DMS153 treated with DMSO at 0.1 percent for 48 hours (cell line): ENCODE data around the gene SGSH.

Experiments
- DNase-seq: peaks from one replicate; lab custom pipeline; 2025; ENCODE audit not compliant: unreplicated experiment; lab: John Stamatoyannopoulos, UW

SGSH gene

DNA sequence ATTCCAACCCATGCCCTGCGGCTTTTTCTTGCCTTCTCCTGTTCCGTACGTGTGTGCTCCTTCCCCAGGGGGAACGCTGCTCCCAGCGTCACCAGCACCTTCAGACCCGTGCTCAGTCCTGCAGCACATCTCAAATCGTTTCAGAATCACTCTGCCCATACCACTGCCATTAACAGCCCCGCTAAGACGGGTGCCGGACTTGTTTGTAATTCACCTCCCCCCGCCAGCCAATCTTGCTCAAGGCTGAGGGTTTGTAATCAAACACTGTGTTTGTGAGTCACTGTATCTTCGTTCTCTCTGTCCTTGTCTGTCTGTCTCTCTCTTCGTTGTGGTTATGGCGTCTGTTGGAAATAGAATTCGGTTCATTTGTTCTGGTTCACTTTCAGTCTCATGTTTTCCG is 33.0 kb downstream of the SGSH start:
- DNase-seq, result no peak

DNA sequence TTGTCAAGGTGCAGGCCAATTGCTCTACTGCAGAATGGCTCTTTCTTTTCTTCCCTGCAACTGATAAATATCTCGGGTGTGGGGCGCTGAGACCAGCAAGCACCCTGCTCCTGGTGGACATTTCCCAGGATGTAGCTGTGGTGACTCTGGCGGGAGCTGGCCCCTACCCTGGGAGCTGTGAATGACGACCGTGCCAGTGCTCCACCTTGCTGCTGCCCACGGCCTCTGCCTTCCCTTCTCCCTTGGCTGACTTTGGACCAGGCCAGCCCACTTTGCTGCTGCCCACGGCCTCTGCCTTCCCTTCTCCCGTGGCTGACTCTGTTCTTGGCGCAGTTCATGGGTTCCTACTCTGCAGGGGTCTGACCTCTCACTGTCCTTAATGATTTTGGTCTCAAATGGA is 34.2 kb downstream of the SGSH start:
- no peak for DNase-seq

DNA sequence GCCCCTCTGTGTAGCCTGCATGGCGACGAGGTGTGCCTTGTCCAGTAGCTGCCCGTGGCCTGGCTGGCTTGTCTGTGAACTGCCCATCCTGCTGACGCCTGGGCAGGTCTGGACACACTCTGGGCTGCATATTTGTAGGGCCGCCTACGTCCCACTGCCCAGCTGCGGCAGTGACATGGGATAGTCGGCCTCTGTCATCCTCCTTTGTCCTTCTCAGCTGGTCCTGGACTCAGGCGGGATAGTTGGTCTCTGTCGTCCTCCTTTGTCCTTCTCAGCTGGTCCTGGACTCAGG is 35.8 kb downstream of the SGSH start:
- no peak for DNase-seq

DNA sequence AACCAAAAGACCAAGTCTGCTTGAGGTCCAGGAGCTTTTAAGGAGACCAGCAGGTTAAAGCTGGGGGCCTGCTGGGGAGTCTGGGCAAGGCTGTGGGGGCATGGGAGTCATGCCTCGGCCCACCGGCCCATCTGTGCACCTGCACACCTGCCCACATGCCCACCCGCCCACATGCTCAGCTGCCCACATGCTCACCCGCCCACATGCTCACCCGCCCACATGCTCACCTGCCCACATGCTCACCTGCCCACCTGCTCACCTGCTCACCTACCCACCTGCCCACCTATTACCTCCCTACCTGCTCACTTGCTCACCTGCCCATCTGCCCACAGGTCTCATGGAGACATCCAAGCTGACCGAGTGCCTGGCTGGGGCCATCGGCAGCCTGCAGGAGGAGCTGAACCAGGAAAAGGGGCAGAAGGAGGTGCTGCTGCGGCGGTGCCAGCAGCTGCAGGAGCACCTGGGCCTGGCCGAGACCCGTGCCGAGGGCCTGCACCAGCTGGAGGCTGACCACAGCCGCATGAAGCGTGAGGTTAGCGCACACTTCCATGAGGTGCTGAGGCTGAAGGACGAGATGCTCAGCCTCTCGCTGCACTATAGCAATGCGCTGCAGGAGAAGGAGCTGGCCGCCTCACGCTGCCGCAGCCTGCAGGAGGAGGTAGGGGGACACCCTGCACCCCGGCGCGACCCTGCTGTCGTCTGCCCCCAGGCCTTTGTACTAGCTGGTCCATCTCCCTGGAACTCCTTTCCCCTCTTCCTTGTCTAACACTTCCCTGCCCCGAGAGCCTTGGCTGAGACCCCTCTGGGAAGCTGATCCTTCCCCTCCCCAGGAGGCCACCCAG is 36.3 kb downstream of the SGSH start:
- DNase-seq, result no peak

DNA sequence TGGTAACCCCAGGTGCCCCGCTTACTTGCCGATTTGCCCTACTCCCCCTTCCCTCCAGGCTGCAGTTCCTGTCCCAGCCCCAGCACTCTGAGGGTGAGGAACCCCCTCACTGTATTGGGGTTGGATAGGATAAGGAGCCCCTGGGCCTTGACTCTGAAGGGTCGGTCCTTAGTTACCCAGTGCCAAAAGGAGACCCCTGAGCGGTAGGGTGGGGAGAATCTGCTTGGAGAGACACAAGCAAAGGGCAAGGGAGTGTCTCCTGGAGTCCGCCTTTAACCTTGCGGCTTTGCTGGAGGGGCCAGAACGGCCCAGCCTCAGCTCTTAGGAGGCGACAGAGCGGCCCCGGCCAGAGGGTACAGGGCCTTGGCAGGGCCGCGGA is 37.3 kb downstream of the SGSH start:
- DNase-seq, result no peak

DNA sequence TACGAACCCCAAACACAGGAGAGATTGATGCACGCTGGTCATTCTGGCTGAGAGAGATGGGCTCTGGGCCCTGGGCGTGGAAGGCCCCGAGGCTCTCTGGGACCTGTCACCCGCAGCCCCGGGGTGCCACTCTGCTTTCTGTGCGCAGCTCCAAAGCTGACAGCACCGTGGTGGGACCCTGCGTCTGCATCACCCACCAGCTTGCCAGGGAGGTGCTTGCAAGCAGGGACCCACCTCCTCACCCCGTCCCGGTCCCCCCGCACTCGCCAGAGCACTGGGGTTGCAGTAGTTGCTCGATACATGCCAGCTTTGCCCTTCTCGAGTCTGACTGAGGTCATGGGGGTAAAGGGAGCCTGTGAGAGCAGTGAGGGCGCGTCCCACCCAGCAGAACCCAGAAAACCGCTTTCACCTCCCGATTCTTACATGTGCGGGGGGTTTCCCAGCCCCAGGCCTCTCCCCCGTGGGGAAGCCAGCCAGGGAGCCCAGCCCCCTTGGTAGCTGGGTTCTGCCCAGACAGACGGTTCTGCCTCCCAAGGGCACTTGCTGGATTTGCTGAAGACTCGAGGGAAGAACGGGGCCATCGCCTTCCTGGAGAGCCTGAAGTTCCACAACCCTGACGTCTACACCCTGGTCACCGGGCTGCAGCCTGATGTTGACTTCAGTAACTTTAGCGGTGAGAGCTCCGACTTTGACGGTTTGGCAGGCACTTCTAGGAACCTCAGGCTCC is 37.9 kb downstream of the SGSH start:
- no peak for DNase-seq

DNA sequence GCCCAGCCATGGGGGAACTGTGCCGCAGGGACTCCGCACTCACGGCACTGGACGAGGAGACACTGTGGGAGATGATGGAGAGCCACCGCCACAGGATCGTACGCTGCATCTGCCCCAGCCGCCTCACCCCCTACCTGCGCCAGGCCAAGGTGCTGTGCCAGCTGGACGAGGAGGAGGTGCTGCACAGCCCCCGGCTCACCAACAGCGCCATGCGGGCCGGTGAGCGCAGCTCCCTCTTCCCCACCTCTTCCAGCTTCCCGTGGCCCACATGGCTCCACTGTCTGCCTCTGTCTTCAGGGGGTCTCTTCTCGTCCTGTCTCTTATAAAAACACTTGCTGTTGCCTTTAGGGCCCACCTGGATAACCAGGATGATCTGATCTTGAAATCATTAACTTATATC is 38.7 kb downstream of the SGSH start:
- no peak for DNase-seq

DNA sequence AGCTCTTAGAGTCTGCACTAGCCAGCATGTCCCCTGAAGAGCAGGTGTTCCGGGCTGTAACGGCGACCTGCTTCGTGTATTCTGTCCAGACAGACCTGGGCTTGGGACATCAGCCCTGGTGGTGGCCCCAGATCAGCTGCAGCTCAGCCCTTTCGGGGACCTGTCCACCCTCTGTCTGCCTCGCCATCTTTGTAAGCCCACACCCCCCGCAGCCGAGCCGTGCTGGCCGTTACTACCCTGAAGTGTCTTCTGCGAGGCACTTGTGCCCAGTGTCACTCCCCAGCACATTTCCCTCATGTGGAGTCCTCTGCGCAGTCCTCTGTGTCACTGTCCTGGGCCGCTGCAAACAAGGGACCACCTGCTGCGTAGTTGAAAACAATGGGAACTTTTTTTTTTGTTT is 39.9 kb downstream of the SGSH start:
- DNase-seq, result no peak

DNA sequence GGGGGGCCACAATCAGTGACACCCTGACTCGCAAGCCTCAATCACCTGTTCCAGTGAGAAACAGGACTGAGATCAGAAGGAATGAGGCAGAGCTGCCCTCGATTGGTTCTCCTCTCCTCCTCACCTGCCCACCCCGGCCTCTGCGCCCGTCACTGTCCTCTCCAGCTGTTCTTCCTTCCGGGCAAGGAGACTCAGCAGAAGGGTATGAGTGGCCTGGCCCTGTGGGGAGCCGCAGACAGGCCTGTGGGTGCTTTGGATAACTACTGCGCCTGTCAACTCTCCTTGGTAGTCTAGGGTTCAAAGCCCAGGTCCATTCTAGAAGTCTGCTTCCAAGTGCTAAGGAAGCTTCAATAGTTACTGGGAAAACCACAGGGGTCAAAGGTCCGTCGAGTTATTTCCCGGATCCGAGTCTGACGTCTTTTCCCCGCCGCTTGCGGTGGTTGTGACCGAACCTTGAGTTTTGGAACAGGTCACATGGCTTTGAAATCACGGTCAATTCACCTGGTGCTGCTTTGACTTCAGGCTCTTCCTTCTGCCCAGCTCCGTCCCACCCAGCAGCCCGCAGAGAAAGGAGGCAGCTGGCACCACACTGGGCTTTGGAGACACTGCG is 42.0 kb downstream of the SGSH start:
- DNase-seq, result no peak

DNA sequence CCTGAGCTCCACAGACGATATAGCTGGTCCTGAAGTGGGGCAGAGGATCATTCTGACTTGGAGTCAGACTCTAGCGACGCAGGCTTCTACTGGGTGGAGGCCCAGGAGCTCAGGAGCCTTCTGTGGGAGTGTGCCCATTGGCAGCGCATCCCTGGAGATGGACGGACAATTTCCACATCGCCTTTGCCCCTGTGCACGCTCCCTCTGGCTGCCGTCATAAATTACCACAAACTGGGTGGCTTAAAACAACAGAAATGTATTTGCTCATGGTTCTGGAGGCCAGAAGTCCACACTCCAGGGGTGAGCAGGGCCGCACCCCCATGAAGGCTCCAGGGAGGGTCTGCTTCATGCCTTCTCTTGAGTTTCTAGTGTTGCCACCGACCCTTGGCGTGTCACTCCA is 43.4 kb downstream of the SGSH start:
- no peak for DNase-seq

DNA sequence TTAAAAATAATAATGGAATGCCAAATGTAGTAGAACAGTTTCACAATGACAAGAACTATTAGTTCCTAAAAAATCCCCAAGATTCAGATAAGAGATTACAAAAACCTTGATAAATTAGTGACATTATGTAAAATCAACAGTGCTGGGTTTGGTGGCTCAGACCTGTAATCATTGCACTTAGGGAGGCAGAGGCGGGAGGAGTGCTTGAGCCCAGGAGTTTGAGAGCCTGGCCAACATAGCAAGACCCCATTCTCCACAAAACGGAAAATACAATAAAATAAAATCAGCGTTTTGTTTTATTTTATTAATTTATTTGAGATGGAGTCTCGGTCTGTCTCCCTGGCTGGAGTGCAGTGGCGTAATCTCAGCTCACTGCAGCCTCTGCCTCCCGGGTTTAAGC is 46.2 kb downstream of the SGSH start:
- no peak for DNase-seq

DNA sequence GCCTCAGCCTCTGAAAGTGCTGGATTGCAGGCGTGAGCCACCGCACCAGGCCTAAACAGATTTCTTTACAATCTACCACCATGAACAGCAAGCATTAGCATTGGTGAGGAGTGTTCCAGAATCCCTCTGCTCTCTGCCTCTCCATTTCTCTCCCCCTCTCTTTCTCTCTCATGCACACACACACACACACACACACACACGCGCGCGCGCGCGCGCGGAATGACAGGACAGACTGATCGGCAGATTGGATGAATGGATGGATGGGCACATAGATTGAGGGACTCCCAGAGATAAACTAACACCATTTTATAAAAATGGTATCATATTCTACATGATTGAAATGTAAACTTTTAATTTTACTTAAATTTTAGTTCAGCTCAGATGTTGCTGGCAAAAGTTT is 47.0 kb downstream of the SGSH start:
- DNase-seq, result no peak

DNA sequence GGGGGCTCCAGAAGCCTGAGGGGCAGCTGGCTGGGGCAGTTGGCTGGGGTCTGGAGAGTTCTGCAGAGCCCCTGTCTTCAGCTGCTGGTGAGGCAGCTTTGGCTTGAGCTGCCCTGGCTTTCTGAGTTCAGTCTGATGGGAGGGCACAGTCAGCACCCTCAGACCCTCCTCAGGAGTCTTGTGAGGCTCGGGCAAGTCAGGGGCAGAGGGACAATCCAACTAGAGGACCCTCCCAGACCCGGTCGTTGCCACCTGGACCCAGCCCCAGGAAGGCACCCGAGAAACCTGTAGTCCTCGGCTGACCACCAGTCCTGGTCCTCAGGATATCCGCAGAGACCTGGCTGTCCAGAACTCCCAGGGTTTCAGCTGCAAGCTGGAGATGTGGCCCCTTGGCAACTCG is 48.5 kb downstream of the SGSH start:
- no peak for DNase-seq

DNA sequence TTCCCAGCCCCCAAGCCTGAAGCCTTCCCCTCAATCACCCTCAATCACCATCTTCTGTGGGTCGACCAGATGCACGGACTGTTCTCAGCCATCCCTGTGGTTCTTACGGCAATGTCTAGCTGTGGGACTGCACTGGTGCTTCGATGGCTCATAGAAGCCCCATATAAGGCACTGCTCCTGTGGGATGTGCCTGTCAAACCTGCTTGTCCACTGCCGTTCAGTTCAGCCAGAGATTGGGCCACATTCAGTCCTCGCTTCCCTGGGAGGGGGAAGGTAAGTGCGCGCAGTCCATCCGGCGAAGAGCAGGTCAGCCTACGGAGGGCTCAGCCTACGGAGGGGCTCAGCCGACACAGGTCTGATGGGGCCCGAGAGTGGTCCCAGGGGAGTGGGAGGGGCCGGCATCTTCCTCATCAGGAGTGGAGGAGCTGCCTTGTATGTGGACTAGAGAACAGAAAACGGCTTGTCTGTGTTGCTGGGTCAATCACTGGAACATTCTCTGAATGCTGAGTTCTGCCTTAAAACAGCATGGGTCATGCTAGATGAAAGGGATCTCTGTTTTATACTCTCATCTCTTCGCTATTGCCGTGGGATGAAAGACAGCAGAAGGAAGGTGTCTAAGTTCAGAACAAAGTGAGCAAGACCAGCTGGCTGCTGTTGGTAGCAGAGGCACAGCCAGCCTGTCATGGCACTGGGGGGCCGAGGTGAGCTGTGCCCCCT is 50.2 kb downstream of the SGSH start, which contains the start of gene CARD14:
Gene CARD14 (plus strand): TSS at position 247 of the 717 bp plus-strand sequence. CDS start 11,409 bp downstream, outside the sequence.
- no peak for DNase-seq

DNA sequence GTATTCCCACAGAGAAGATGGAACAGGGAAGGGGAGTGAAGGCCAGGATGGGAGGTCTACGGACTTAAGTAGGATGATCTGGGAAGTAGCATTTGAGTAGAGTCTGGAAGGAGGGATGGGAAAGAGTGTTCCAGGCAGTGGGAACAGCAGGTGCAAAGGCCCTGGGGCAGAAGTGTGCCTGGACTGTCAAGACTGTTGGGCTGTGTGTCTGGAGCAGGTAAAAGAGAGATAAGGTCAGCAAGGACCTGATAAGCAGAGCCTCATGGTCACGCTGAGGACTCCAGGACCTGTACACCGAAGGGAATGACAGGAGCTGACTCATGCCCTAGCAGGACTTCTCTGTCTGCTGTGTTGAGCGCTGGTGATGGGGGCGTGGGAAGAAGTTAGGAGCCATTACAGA is 51.0 kb downstream of the SGSH start:
- DNase-seq, result no peak

DNA sequence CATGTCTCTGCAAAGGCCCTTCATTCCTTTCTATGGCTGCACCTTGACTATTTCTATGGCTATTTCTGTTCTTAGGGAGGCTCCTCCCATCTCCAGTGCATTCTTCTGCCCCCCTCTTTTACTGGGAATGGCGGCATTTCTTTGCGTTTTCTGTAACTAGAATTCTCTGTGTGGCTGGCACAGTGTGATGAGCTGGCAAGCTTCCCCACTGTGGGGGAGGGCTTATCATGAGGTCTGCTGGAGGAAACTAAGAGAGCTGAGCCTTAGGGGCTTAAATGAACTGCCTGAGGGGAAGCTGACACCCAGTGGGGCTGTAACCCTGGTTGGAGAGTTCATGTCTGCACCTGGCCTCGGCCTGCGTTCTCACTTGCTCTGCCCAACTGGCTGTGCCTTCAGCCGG is 51.8 kb downstream of the SGSH start:
- DNase-seq, result no peak

DNA sequence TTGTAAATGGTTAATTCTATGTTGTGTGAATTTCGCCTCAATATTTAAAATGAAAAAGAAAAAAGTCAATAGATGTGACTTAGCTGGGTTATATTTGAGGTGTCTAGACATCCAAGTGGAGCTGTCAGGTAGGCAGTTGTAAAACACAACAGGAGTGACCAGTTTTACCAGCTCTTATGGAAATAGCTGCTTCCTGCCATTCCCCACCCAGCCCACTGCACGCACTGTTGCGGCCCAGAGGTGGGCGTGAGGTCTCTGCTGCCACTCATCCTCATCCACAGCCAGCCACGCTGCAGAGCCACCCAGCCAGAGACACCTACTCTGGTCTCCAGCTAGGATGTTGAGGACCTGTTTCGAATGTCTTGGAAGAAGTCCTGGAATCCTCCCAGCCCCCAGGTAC is 53.7 kb downstream of the SGSH start:
- DNase-seq, result no peak

DNA sequence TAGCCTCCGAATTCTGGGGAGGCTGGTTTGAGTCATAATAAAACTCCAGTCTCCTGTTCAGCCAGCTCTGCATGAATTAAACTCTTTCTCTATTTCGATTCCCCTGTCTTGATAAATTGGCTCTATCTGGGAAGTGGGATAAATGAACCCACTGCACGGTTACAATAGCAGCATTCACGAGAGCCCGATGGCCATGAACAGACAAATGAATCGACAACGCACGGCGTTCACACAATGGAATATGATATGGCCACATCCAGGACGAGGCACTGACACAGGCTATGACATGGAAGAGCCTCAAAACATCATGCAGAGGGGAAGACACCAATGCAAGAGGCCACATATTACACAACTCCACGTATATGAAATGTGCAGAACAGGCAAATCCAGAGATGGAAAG is 55.9 kb downstream of the SGSH start:
- DNase-seq, result no peak

DNA sequence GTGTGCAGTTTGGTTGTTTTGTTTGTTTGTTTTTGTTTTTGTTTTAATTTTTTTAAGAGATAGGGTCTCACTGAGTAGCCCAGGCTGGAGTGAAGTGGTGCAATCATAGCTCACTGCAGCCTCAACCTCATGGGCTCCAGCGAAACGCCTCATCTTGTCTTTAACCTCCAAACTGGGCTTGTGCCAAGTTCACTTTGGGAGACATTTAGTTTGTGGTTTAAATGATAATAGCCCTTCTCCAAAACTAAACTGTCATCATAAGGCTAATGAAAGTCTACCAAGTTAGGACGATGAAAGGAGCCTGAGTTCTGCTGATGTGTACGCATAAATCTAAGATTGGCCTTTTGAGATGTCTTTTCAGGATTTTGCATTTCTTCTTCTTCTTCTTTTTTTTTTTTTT is 56.8 kb downstream of the SGSH start:
- no peak for DNase-seq

DNA sequence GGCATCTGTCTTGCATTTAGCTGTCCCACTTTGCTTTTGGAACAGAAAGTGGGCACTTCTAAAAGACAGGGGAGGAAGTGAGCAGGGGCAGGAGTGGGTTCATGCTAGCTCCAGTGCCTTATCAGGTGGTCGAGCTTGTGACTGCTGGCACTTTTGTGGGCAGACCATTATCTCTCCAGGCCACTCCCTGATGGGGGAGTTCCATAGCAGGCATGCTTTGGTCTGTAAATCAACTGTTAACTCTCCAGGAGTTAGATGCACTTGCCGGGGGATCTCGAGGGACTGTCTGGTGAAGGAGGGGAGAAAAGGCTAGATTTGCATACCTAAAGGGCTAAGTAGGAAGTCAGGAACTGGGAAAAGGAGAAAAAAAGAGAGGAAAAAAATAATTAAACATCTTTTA is 59.6 kb downstream of the SGSH start:
- DNase-seq, result no peak
